NCI-H146 (cell line): ENCODE results near the gene OBI1.

ENCODE experiments used
- DNase-seq: peaks from one replicate; lab custom pipeline; 2025; lab: John Stamatoyannopoulos, UW

OBI1 gene

GRCh38 chr13:78576261-78576660 lies 82.7 kb downstream of the OBI1 start:
- no peak for DNase-seq

GRCh38 chr13:78572459-78572858 lies 86.5 kb downstream of the OBI1 start:
- DNase-seq: no peak

DNA sequence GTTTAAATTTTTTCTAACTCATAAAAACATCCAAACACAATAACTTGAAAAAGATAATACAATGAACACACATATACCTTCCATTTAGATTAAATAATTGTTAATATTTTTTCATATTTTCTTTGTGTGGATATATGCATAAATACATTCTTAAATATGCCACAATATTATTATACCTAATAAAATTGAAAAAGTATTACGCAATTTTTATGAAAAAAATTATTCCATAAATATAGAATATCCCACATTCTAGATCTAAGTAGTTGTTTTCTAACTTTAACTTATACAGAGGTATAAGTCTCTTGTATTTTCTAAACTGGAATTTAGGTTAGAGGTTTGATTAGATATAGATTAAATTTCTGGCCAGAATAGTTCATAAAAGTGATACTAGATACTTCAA lies 89.9 kb downstream of the OBI1 start:
- no peak for DNase-seq

- DNase-seq: no peak
These were observed 92.3 kb downstream of the OBI1 start for GRCh38 chr13:78566631-78567030.
